ENCODE data around the gene GPC6. TPM values are rescaled to one million over a fixed set of nuclear protein-coding genes. Genes with fewer than 3 reads are reported as not detected.

Gene GPC6
- total RNA-seq, 2 donors from 2014 or later: 35.9 to 61.9 TPM

GRCh38 chr13:93771782-93772181 is 545.2 kb downstream of the GPC6 start:
- intact Hi-C loops (cut with DNase I): no loop called here
- no peak for DNase-seq (ENCODE audit: low spot score)

- intact Hi-C loops (cut with DNase I): no loop called here
- no peak for DNase-seq (ENCODE audit: low spot score)
Observed at GRCh38 chr13:93774506-93774905, 547.9 kb downstream of the GPC6 start.

- intact Hi-C loops (cut with DNase I): no loop called here
- DNase-seq (ENCODE audit: low spot score): no peak
Observed at GRCh38 chr13:93775027-93775426, 548.4 kb downstream of the GPC6 start.

GRCh38 chr13:93775507-93776108 is 549.0 kb downstream of the GPC6 start:
- DNase-seq (ENCODE audit: low spot score): no peak
- intact Hi-C loops (cut with DNase I): no loop called here

GRCh38 chr13:93776936-93777335 is 550.3 kb downstream of the GPC6 start:
- intact Hi-C loops (cut with DNase I): no loop called here
- DNase-seq (ENCODE audit: low spot score): no peak

- intact Hi-C loops (cut with DNase I): no loop called here
- no peak for DNase-seq (ENCODE audit: low spot score)
Observed at GRCh38 chr13:93777504-93777903, 550.9 kb downstream of the GPC6 start.

GRCh38 chr13:93778548-93778947 is 551.9 kb downstream of the GPC6 start:
- DNase-seq (ENCODE audit: low spot score): no peak
- intact Hi-C loops (cut with DNase I): no loop called here

- no peak for DNase-seq (ENCODE audit: low spot score)
- intact Hi-C loops (cut with DNase I): no loop called here
Observed at GRCh38 chr13:93784191-93784590, 557.6 kb downstream of the GPC6 start.

GRCh38 chr13:93786846-93787489 is 560.4 kb downstream of the GPC6 start:
- intact Hi-C loops (cut with DNase I): no loop called here
- DNase-seq (ENCODE audit: low spot score): no peak

- intact Hi-C loops (cut with DNase I): no loop called here
- no peak for DNase-seq (ENCODE audit: low spot score)
Observed at GRCh38 chr13:93788456-93788855, 561.8 kb downstream of the GPC6 start.

- no peak for DNase-seq (ENCODE audit: low spot score)
- intact Hi-C loops (cut with DNase I): no loop called here
Observed at GRCh38 chr13:93789058-93789457, 562.5 kb downstream of the GPC6 start.

- no peak for DNase-seq (ENCODE audit: low spot score)
- intact Hi-C loops (cut with DNase I): no loop called here
Observed at GRCh38 chr13:93794197-93794885, 567.7 kb downstream of the GPC6 start.

- DNase-seq (ENCODE audit: low spot score): no peak
- intact Hi-C loops (cut with DNase I): no loop called here
Observed at GRCh38 chr13:93797463-93797862, 570.9 kb downstream of the GPC6 start.

- intact Hi-C loops (cut with DNase I): no loop called here
- no peak for DNase-seq (ENCODE audit: low spot score)
Observed at GRCh38 chr13:93800342-93800741, 573.7 kb downstream of the GPC6 start.

GRCh38 chr13:93805736-93806135 is 579.1 kb downstream of the GPC6 start:
- intact Hi-C loops (cut with DNase I): no loop called here

GRCh38 chr13:93806861-93807260 is 580.3 kb downstream of the GPC6 start:
- DNase-seq (ENCODE audit: low spot score): no peak
- intact Hi-C loops (cut with DNase I): no loop called here

More at GRCh38 chr13:93805736-93806135, 579.1 kb downstream of the GPC6 start:
- DNase-seq (ENCODE audit: low spot score): no peak

- no peak for DNase-seq (ENCODE audit: low spot score)
- intact Hi-C loops (cut with DNase I): no loop called here
Observed at GRCh38 chr13:93810264-93810663, 583.7 kb downstream of the GPC6 start.

- intact Hi-C loops (cut with DNase I): no loop called here
- DNase-seq (ENCODE audit: low spot score): no peak
Observed at GRCh38 chr13:93811071-93811737, 584.6 kb downstream of the GPC6 start.

GRCh38 chr13:93811738-93812112 is 585.1 kb downstream of the GPC6 start:
- intact Hi-C loops (cut with DNase I): no loop called here
- no peak for DNase-seq (ENCODE audit: low spot score)

- intact Hi-C loops (cut with DNase I): no loop called here
- DNase-seq (ENCODE audit: low spot score): no peak
Observed at GRCh38 chr13:93814658-93815057, 588.1 kb downstream of the GPC6 start.
